Measurements from ENCODE around the gene DCAF5.

Gene DCAF5

DNA sequence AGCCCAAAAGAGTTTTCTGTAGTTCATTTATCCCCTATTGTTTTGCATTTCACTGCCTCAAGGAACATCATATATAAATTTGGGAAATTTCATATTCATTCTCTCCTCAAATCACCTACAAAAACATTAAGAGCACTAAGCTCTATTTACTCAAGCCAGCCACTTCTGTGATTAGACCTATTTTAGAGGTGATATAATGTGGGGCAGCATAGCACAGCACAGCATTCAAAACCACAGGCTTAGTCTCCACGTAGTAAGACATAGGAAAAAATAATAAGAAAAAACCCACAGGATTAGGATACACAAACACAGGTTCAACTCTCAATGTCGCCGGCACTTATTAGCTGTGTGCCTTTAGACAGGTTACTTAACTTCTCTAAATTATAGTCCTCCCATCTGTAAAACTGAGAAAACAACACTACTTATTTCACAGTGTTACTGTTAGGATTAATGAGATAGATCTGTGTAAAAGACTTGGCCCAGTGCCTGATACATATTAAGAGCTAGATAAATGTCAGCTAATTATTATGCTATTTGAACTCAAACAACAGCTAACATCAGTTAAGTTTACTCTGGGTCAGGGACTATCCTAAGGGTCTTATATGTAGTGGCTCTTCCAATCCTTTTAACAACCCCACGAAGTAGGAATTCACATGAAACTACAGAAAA is 20.3 kb downstream of the DCAF5 start:
- DNase-seq (ENCODE audit: low read depth), result no peak
- no peak overlapping the region for H3K4me3 ChIP-seq (ENCODE audit: low read depth, low read length)
- TF ChIP-seq, protein P1, sequence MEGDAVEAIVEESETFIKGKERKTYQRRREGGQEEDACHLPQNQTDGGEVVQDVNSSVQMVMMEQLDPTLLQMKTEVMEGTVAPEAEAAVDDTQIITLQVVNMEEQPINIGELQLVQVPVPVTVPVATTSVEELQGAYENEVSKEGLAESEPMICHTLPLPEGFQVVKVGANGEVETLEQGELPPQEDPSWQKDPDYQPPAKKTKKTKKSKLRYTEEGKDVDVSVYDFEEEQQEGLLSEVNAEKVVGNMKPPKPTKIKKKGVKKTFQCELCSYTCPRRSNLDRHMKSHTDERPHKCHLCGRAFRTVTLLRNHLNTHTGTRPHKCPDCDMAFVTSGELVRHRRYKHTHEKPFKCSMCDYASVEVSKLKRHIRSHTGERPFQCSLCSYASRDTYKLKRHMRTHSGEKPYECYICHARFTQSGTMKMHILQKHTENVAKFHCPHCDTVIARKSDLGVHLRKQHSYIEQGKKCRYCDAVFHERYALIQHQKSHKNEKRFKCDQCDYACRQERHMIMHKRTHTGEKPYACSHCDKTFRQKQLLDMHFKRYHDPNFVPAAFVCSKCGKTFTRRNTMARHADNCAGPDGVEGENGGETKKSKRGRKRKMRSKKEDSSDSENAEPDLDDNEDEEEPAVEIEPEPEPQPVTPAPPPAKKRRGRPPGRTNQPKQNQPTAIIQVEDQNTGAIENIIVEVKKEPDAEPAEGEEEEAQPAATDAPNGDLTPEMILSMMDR (IDR thresholded peaks at IDR 0.05; ENCODE audit: low read depth, low read length, missing control alignments), result no peak

DNA sequence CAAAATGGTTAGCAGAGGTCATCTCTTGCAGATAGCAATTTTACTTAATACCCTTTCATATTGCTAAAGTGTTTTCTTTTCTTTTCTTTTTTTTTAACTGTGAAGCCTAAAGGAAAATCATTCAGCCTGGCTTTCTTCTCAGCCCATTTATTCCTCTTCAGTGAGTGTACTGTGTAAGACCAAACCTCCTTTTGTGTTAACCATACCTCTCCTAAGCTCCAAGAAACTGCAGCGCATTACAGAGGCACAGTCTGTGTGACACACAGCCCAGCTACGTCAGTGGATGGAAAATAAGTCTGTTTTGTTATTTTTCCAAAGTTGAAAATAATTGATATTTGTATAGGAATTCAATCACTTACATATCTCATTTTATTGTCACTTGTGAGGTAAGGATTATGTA is 21.7 kb downstream of the DCAF5 start:
- TF ChIP-seq, protein P1 (IDR thresholded peaks at IDR 0.05; ENCODE audit: low read depth, low read length, missing control alignments), result no peak
- no peak overlapping the region for H3K4me3 ChIP-seq (ENCODE audit: low read depth, low read length)
- no peak for DNase-seq (ENCODE audit: low read depth)

DNA sequence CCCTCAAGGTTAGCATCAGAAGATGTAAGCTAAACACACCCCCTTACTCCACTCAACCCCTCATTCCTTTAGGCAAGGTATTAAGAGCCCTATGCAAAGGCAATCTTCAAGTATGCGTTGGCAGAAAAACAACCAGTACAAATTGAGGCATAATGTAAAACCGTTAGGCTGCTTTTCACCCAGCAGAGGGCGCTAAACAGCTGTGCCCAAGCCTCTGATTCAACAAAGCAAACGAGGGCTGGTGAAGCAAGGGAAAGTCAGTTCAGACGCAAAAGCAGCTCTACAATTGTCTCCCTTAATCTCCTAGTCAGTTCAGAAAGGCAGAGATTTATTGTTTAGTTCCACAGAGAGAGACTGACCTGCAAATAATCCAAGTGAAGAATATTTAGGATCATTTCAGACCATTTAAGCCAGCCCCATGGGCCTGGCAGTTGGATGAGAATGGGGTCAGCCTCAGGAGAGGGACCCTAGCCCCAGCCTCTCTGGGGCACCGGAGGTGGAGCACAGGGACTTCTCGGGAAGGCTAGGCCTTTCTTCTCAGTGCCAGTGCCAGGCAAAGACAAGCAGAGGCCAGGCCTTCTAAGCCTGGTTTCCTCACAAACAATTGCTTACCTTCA is 23.5 kb downstream of the DCAF5 start:
- peak; percentile 43 for DNase-seq (ENCODE audit: low read depth)
- no peak overlapping the region for H3K4me3 ChIP-seq (ENCODE audit: low read depth, low read length)
- TF ChIP-seq, protein P1 (IDR thresholded peaks at IDR 0.05; ENCODE audit: low read depth, low read length, missing control alignments), result peak; percentile 95

DNA sequence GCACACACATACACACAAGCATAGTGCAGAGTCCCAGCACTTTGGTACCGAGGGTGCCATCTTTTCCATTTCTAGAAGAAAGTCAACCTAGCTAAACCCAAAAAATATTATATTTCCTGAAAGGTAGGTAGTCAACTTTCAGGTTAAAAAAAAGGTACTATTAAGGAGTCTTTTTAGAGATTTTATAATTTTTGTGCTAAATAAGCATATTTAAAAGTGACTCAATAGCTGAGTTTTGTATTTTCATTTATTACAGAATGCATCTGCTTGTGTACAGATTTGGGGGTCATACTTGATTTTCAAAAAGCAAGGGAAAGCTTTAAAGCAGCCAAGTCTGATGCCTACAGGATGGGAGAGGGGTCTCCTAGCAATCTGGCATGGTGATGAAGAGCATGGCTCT is 34.6 kb downstream of the DCAF5 start:
- H3K4me3 ChIP-seq (ENCODE audit: low read depth, low read length), result no peak overlapping the region
- no peak for DNase-seq (ENCODE audit: low read depth)

DNA sequence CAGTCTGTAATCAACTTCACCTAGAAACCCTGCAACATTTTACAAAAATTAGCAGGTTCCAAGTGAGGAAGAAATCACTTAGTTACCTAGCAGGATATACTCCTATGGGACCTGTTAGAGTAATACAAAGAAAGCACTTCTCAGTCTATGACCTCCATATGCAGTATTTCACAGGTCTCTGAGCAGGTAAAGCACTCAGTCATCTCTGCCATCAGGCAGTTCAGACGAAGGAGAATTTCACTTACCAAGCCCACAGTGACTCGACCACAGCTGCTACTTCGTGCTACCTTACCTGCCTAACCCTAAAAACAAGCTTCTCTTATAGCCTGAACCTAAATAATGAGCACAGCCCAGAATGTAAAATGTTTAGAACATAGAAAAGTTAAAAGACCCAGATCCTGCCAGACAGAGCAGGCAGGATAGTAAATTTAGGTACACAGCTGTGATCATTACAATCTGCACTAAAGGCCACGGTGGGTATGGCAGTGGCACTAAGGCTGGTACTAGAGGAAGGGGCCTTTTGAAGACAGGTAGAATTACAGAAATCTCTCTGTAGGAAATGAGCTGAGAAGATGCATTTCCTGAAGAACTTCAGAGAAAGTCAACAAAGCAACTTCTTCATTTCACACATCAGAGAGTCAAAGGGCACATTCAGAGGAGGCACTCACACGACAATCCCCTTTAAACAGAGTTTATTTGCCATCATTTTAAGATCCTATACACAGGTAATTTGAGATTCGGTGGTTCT is 35.7 kb downstream of the DCAF5 start:
- no peak overlapping the region for H3K4me3 ChIP-seq (ENCODE audit: low read depth, low read length)
- DNase-seq (ENCODE audit: low read depth), result no peak
- TF ChIP-seq, protein P1 (IDR thresholded peaks at IDR 0.05; ENCODE audit: low read depth, low read length, missing control alignments), result no peak

More for the DNA sequence above, 34.6 kb downstream of the DCAF5 start:
- TF ChIP-seq, protein P1 (IDR thresholded peaks at IDR 0.05; ENCODE audit: low read depth, low read length, missing control alignments), result no peak

DNA sequence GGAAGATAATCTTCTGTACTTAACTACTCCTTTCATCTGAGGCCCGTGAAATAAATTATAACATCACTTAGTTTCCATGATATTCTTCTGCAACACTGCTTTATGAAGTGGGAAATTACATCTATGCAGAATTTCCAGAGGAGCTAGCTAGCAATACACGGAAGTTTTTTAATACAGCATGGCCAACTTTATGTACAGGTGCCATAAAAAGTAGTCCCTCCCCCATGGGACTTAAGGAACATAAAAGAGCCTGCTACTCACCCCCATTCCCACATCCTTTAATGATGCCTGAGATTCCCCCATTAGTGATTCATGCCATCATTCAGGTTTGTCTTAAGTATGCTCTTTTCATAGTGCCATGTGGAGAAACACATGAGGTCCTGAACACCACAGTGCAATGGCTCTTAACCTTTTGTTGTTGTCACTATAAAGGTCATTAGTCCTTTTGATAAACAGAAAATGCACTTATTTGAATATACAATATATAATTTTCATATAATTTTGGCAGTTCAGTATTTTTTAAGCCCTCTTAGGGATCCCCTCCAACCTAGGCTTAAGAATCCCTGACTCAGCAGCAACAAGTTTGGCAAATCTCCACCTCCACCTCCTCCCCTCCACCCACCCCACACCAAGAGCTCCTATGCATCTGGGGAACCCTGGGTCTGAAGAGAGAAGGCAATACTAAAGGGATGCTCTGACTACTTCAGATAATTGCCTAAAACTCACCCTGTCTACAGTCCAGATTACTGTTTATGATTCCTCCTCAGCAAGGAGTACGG is 37.3 kb downstream of the DCAF5 start:
- TF ChIP-seq, protein P1 (IDR thresholded peaks at IDR 0.05; ENCODE audit: low read depth, low read length, missing control alignments), result no peak
- H3K4me3 ChIP-seq (ENCODE audit: low read depth, low read length), result no peak overlapping the region
- no peak for DNase-seq (ENCODE audit: low read depth)
